ENCODE measurements around the gene CYP1A2. TPM values are rescaled to one million over a fixed set of nuclear protein-coding genes. Genes with fewer than 3 reads are reported as not detected.

CYP1A2 gene, protein sequence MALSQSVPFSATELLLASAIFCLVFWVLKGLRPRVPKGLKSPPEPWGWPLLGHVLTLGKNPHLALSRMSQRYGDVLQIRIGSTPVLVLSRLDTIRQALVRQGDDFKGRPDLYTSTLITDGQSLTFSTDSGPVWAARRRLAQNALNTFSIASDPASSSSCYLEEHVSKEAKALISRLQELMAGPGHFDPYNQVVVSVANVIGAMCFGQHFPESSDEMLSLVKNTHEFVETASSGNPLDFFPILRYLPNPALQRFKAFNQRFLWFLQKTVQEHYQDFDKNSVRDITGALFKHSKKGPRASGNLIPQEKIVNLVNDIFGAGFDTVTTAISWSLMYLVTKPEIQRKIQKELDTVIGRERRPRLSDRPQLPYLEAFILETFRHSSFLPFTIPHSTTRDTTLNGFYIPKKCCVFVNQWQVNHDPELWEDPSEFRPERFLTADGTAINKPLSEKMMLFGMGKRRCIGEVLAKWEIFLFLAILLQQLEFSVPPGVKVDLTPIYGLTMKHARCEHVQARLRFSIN
- total RNA-seq, result not detected
- total RNA-seq (2013), result not detected

DNA sequence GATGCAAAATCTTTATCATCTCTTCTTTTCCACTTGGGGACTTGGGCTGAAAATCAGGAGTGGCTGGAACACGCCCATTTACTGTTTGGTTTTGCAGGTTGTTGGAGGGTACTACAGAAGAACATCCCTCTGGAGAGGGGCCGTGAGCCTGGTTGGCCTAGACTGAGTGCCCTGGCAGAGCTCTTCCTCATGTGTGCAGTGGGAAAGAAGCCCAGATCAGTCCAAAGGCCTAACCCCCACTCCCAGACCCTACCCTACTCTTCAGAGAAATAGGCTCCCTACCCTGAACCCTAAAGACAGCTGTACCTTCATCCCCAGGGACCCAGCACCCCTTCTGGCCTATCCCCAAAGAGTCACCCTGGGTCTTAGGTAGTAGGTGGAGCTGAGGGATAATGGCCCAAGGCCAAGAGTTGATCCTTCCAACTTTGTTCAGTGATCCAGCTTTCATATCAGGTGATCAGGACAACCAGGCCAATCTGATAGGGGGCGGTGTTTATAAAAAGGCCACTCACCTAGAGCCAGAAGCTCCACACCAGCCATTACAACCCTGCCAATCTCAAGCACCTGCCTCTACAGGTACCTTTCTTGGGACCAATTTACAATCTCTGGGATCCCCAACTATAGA is at the start of gene CYP1A2:
TSS of gene CYP1A2 (plus strand) at position 524 of the 625 bp plus-strand sequence. CDS start 894 bp downstream, outside the sequence.
- intact Hi-C loops (cut with micrococcal nuclease), result no loop called here
- Mint-ChIP-seq H3K27me3 (ENCODE audit: low read depth in 2 of 2) (no peaks in the 10 kb centered on the region), H3K4me3 (no peak within 1 kb of the TSS), H3K9me3 (no peaks in the 10 kb centered on the region), H3K27ac (no peak within 1 kb of the TSS), H3K4me1 (no peaks in the 10 kb centered on the region), H3K36me3 (no peaks in the 10 kb centered on the region)
- TF ChIP-seq, protein P1, sequence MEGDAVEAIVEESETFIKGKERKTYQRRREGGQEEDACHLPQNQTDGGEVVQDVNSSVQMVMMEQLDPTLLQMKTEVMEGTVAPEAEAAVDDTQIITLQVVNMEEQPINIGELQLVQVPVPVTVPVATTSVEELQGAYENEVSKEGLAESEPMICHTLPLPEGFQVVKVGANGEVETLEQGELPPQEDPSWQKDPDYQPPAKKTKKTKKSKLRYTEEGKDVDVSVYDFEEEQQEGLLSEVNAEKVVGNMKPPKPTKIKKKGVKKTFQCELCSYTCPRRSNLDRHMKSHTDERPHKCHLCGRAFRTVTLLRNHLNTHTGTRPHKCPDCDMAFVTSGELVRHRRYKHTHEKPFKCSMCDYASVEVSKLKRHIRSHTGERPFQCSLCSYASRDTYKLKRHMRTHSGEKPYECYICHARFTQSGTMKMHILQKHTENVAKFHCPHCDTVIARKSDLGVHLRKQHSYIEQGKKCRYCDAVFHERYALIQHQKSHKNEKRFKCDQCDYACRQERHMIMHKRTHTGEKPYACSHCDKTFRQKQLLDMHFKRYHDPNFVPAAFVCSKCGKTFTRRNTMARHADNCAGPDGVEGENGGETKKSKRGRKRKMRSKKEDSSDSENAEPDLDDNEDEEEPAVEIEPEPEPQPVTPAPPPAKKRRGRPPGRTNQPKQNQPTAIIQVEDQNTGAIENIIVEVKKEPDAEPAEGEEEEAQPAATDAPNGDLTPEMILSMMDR (IDR thresholded peaks at IDR 0.05), result no peak
- Histone ChIP-seq H3K36me3 (ENCODE audit: control insufficient read depth, insufficient read depth, low read length) (no peaks in the 10 kb centered on the region), H3K27ac (ENCODE audit: low read length) (no peak within 1 kb of the TSS), H3K4me1 (ENCODE audit: control insufficient read depth, insufficient read depth, low read length) (no peaks in the 10 kb centered on the region), H3K9me3 (ENCODE audit: control insufficient read depth, insufficient read depth, low read length) (no peaks in the 10 kb centered on the region), H3K27me3 (ENCODE audit: control insufficient read depth, insufficient read depth, low read length) (no peaks in the 10 kb centered on the region), H3K4me3 (ENCODE audit: low read length) (no peak within 1 kb of the TSS)
- ATAC-seq (no peak), DNase-seq (no peak)
- WGBS (ENCODE audit: insufficient coverage), result 90% methylated on average over 3 of the region's 3 CpGs

DNA sequence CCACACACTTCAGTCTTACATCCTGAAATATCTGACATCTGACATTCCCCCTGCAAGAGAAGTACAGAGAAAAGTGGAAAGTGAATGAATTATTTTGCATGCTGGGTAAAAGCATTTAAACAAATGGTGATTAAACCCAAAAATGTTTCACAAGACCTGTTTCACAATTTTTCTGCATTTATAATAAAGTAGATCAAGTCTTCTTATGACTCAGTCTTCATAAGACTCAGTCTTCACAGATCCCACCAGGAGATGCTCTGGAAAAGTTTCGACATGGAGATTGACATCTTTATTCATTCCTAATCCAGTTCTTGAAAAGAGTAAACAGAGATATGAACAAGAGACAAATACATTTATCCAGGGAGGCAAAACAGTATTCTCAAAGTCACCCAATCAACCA is 39.6 kb upstream of the CYP1A2 start:
- no peaks in the 10 kb centered on the region for H3K36me3 Mint-ChIP-seq
- DNase-seq (no peak), ATAC-seq (no peak)
- H3K4me3 Mint-ChIP-seq, result no peak overlapping the region
- TF ChIP-seq, protein P1 (IDR thresholded peaks at IDR 0.05), result no peak
- Histone ChIP-seq H3K4me3 (ENCODE audit: low read length) (no peak overlapping the region), H3K27me3 (ENCODE audit: control insufficient read depth, insufficient read depth, low read length) (no peaks in the 10 kb centered on the region), H3K4me1 (ENCODE audit: control insufficient read depth, insufficient read depth, low read length) (peaks cover 15% of the 10 kb centered on the region), H3K9me3 (ENCODE audit: control insufficient read depth, insufficient read depth, low read length) (peaks cover 5% of the 10 kb centered on the region), H3K36me3 (ENCODE audit: control insufficient read depth, insufficient read depth, low read length) (no peaks in the 10 kb centered on the region), H3K27ac (ENCODE audit: low read length) (no peak overlapping the region)
- H3K27ac Mint-ChIP-seq, result no peak overlapping the region
- WGBS (ENCODE audit: insufficient coverage), result 100% methylated on average over 1 of the region's 1 CpG
- peaks cover 17 to 24% of the 10 kb centered on the region in 2 donors for H3K4me1 Mint-ChIP-seq
- no peaks in the 10 kb centered on the region for H3K9me3 Mint-ChIP-seq
- H3K27me3 Mint-ChIP-seq (ENCODE audit: low read depth in 2 of 2), result peaks cover 0 to 5% of the 10 kb centered on the region in 2 donors
- intact Hi-C loops (cut with micrococcal nuclease), result no loop called here

DNA sequence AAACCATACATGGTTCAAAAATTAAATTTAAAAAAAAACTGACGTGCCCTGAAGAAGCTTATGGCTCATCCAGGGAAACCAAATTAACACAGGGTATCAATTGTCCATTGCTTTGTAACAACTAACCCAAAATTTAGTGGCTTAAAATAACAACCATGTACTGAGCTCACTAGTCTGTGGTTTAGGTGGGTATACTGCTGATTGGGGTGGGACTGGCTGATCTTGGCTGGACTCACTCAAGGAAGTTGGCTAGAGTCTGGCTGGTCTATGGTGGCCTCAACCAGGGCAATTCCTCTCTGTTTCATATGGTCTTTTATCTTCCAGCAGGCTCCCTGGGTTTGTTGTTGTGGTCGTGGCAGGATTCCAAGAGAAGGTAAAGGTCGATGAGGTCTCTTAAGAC is 38.8 kb upstream of the CYP1A2 start:
- intact Hi-C loops (cut with micrococcal nuclease), result no loop called here
- peaks cover 15% of the 10 kb centered on the region for H3K4me1 ChIP-seq (ENCODE audit: control insufficient read depth, insufficient read depth, low read length)
- H3K4me3 Mint-ChIP-seq, result peak overlapping the region; percentile 49

More for the DNA sequence above, 38.8 kb upstream of the CYP1A2 start:
- no peaks in the 10 kb centered on the region for H3K36me3 Mint-ChIP-seq
- H3K9me3 ChIP-seq (ENCODE audit: control insufficient read depth, insufficient read depth, low read length), result peaks cover 5% of the 10 kb centered on the region
- peaks cover 0 to 5% of the 10 kb centered on the region in 2 donors for H3K27me3 Mint-ChIP-seq (ENCODE audit: low read depth in 2 of 2)
- TF ChIP-seq, protein P1 (IDR thresholded peaks at IDR 0.05), result no peak
- 80% methylated on average over 1 of the region's 3 CpGs for WGBS (ENCODE audit: insufficient coverage)
- H3K27ac ChIP-seq (ENCODE audit: low read length), result peak overlapping the region; percentile 19
- no peak overlapping the region for H3K4me3 ChIP-seq (ENCODE audit: low read length)
- no peak for DNase-seq
- ATAC-seq, result no peak
- H3K27me3 ChIP-seq (ENCODE audit: control insufficient read depth, insufficient read depth, low read length), result no peaks in the 10 kb centered on the region
- no peaks in the 10 kb centered on the region for H3K36me3 ChIP-seq (ENCODE audit: control insufficient read depth, insufficient read depth, low read length)
- peaks cover 17 to 24% of the 10 kb centered on the region in 2 donors for H3K4me1 Mint-ChIP-seq
- H3K9me3 Mint-ChIP-seq, result no peaks in the 10 kb centered on the region
- H3K27ac Mint-ChIP-seq, result peak overlapping the region; percentile 55 to 66

All from natural killer cell (primary cell).